Ovary (tissue), 3 donors: ENCODE data around the gene UNC13C.

Source experiments
- CTCF ChIP-seq, 3 donors: fragments of 450-650 bp in 2 of 3; fragments of 200-600 bp in 1 of 3; IDR thresholded peaks; one replicate each; pipeline versions ENCODE4 v1.5.1 to v1.8.0; 2016 to 2022; ENCODE audit warnings: antibody characterized with exemption in 3 of 3, mild to moderate bottlenecking in 1 of 3
- POLR2A ChIP-seq: fragments of 450-650 bp; IDR thresholded peaks from one replicate; pipeline ENCODE4 v1.6.1; 2017; ENCODE audit warnings: antibody characterized with exemption, mild to moderate bottlenecking, moderate library complexity
- donor health status: DM: no; HTN: no; CAD: no.

DNA sequence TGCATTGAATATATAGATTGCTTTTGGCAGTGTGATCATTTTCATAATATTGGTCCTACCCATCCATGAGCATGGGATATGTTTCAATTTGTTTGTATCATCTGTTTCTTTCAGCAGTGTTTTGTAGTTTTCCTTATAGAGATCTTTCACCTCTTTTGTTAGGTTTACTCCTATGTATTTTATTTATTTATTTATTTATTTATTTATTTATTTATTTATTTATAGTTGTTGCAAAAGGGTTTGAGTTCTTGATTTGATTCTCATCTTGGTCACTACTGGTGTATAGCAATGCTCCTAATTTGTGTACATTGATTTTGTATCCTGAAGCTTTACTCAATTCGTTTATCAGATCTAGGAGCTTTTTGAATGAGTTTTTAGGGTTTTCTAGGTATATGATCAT is 478.2 kb downstream of the UNC13C start:
- TF ChIP-seq CTCF (IDR thresholded peaks at IDR 0.05) (no peak), POLR2A (no peak)
